ENCODE data around the gene SPPL3.

SPPL3 gene

GRCh38 chr12:120719496-120720233 lies 184.5 kb downstream of the SPPL3 start:
- DNase-seq: no peak

DNA sequence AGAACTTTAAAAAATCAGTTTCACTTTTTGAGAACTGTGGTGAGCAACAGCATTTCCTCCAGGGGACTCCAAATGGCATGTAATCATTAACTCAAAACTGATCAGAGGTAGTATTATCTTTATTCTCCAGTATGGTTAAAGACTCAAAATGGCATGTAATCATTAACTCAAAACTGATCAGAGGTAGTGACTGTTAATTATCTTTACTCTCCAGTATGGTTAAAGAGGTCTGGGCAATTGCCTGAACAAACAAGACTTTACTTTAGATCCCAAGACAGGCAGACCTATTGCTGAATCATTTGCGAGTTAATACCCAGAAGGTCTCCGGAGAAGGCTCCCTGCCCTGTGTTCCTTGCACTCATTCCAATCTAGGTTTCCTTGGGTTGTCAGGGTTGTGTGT lies 185.1 kb downstream of the SPPL3 start:
- no peak for DNase-seq

DNA sequence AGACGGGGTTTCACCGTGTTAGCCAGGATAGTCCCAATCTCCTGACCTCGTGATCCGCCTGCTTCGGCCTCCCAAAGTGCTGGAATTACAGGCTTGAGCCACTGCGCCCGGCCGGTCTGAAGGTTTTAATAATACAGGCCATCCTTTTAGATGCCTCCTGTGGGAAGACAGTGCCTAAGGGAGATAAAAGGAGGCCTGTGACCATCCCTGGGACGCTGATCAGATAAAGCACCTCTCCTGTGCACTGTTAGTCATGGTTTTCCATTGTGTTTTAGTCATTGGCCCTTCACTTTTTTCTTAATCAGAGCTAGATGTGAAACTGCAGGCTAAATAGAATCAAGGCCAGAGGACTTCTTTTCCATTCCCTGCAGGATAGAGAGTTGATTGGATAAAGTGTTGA lies 186.1 kb downstream of the SPPL3 start:
- no peak for DNase-seq

GRCh38 chr12:120713861-120714482 lies 190.2 kb downstream of the SPPL3 start:
- DNase-seq: peak; percentile 71

DNA sequence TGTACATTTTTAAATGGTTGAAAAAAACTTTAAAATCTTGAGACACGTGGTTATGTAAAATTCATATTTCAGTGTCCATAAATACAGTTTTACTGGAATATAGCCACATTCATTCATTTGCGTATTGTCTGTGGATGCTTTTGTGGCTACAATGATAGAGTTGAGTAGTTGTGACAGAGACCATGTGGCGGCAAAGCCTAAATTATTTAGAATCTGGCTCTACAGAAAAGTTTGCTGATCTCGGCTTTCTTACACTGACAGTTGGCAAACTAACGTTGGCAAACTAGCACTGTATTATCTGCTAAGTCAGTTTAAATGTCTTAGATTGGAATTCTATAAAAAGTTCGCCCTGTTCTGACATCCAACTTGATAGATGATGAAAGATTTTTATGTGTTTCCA lies 191.5 kb downstream of the SPPL3 start:
- no peak for DNase-seq
